Mesothelial cell of epicardium (in vitro differentiated cells): ENCODE data around the gene NKAIN2. TPM values are rescaled to one million over a fixed set of nuclear protein-coding genes. Genes with fewer than 3 reads are reported as not detected.

Experiments used
- DNase-seq, 2 experiments: peaks; one replicate each; pipeline ENCODE4 v3.0.0; 2021; ENCODE audit warnings: low spot score in 2 of 2; ENCODE audit not compliant: unreplicated experiment in 2 of 2
- H3K27ac Mint-ChIP-seq: 2 replicates; pipeline ENCODE4 v1.8.0; 2021; ENCODE audit warnings: mixed read lengths
- H3K27me3 Mint-ChIP-seq: 2 replicates; pipeline ENCODE4 v1.8.0; 2021; ENCODE audit warnings: low read depth, mixed read lengths
- H3K36me3 Mint-ChIP-seq: 2 replicates; pipeline ENCODE4 v1.8.0; 2021; ENCODE audit warnings: mixed read lengths
- H3K4me1 Mint-ChIP-seq: 2 replicates; pipeline ENCODE4 v1.8.0; 2021; ENCODE audit warnings: mixed read lengths
- H3K4me3 Mint-ChIP-seq: 2 replicates; pipeline ENCODE4 v1.8.0; 2021; ENCODE audit warnings: mild to moderate bottlenecking, moderate library complexity, mixed read lengths
- H3K9me3 Mint-ChIP-seq: 2 replicates; pipeline ENCODE4 v1.8.0; 2021; ENCODE audit warnings: mixed read lengths
- total RNA-seq: library from RNA; stranded (reverse); gene quantifications from 3 replicates; pipeline ENCODE4 v1.2.1, GENCODE V29; 2021
- TF ChIP-seq, protein P1 (sequence below): fragments of 200-600 bp; sonication (generic); IDR thresholded peaks from one replicate; pipeline ENCODE4 v1.5.0; 2021; ENCODE audit warnings: antibody characterized with exemption; ENCODE audit not compliant: unreplicated experiment

Gene NKAIN2
- total RNA-seq, 1 donor from 2014 or later: 1.6 TPM

DNA sequence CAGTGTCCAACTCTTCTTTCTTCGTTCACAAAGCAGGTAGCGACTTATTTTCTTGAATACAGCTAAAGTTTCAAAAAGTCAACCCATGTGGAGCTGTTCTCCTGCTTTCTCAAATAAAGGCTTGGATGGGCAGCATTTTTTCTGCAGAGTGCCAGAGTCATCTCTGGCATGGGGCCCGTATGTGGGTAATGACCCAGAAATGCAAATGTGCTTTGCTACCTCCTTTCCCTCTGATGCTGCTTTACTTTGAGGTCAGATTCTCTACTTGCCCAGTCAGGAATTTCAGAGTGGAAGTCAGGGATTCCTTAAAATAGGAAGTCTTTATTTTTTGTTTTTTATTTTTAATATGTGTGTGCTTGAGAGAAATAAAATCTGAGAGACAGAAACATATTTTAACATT, 4.9 kb downstream of the NKAIN2 start:
- Mint-ChIP-seq H3K4me1 (peaks cover 6% of the 10 kb centered on the region), H3K27ac (no peak overlapping the region), H3K36me3 (no peaks in the 10 kb centered on the region), H3K9me3 (no peaks in the 10 kb centered on the region), H3K4me3 (no peak overlapping the region), H3K27me3 (peaks cover 79% of the 10 kb centered on the region)
- TF ChIP-seq, protein P1, sequence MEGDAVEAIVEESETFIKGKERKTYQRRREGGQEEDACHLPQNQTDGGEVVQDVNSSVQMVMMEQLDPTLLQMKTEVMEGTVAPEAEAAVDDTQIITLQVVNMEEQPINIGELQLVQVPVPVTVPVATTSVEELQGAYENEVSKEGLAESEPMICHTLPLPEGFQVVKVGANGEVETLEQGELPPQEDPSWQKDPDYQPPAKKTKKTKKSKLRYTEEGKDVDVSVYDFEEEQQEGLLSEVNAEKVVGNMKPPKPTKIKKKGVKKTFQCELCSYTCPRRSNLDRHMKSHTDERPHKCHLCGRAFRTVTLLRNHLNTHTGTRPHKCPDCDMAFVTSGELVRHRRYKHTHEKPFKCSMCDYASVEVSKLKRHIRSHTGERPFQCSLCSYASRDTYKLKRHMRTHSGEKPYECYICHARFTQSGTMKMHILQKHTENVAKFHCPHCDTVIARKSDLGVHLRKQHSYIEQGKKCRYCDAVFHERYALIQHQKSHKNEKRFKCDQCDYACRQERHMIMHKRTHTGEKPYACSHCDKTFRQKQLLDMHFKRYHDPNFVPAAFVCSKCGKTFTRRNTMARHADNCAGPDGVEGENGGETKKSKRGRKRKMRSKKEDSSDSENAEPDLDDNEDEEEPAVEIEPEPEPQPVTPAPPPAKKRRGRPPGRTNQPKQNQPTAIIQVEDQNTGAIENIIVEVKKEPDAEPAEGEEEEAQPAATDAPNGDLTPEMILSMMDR: no peak
- DNase-seq: no peak

DNA sequence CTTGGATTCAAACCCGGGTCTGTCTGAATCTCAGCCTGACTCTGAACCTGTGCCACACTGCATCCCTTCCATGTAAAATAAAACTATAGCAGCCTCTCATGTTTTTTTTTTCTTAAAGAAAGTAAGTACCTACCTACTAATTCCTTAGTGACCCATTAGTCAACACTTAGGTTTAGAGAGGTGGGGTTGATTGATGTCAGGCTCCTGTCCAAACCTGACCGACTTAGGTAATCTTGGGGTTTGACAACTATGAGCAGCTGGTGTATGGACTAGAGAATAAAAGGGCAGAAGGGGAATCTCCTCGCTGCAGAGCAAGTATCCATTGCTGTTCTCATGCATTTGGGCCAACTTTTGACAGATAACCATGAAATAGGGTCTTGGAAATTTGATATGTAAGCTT, 6.5 kb downstream of the NKAIN2 start:
- Mint-ChIP-seq H3K4me3 (no peak overlapping the region), H3K36me3 (no peaks in the 10 kb centered on the region), H3K27me3 (peaks cover 72% of the 10 kb centered on the region), H3K4me1 (no peaks in the 10 kb centered on the region), H3K27ac (no peak overlapping the region), H3K9me3 (no peaks in the 10 kb centered on the region)
- no peak for DNase-seq
- TF ChIP-seq, protein P1: no peak

DNA sequence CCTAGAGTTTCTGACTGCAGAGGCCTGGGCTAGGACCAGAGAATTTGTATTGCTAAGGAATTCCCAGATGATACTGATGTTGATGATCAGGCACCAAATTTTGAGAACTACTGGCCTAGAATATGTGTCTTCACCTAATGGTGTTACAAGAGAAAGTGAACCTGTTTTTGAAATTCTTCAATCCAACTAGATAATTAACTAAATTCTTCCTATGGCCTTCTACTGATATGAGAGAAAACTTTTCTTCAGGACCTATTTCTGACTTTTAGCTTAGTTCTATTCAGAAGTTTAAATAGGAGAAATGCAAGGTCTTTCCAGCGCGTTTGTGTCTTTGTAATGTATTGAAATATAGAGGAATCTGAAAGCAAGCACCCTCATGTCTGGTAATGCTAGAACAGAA, 7.3 kb downstream of the NKAIN2 start:
- Mint-ChIP-seq H3K4me1 (no peaks in the 10 kb centered on the region), H3K27ac (no peak overlapping the region), H3K36me3 (no peaks in the 10 kb centered on the region), H3K27me3 (peaks cover 68% of the 10 kb centered on the region), H3K4me3 (no peak overlapping the region), H3K9me3 (no peaks in the 10 kb centered on the region)
- TF ChIP-seq, protein P1: no peak
- DNase-seq: no peak

DNA sequence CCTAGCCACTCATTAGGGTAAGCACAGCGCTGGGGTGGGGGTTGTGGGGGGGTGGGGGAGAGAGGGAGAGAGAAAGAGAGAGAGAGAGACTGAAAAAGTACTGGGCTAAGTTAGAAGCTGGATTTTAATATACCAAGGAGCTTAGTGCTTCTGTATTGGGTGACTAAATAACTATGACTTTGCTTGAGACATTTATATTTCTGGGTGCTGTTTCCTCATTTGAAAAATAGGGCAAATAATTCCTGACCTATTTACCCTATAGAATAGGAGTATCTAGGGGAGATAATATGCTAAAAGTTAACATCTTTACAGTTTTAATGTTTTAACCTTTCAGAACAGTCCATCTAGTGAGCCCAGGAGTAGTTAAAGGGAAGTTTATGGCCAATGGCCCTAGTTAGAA, 7.7 kb downstream of the NKAIN2 start:
- H3K4me3 Mint-ChIP-seq: no peak overlapping the region
- TF ChIP-seq, protein P1: no peak
- no peaks in the 10 kb centered on the region for H3K36me3 Mint-ChIP-seq
- peaks cover 68% of the 10 kb centered on the region for H3K27me3 Mint-ChIP-seq
- H3K9me3 Mint-ChIP-seq: no peaks in the 10 kb centered on the region
- H3K27ac Mint-ChIP-seq: no peak overlapping the region
- H3K4me1 Mint-ChIP-seq: no peaks in the 10 kb centered on the region
- DNase-seq: no peak

DNA sequence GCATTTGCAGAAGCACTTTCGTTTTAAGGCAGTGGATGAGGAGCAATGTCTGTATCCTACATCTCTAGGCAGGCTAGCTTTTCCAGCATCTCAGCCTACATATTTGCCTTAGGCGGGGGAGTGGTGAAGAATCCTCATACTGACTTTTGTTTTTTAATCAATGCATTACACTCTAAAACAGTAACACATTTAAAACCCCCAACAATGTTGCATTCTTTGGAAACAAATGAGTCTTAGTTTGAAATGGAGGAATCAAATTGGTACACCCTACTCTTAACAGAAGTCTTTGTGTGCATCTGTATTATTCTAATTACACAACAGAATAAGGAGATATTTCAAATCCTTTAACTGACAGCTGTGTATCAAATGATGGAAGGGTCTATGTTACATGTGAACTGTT, 9.0 kb downstream of the NKAIN2 start:
- Mint-ChIP-seq H3K36me3 (no peaks in the 10 kb centered on the region), H3K27ac (no peak overlapping the region), H3K4me1 (no peaks in the 10 kb centered on the region), H3K27me3 (peaks cover 68% of the 10 kb centered on the region), H3K9me3 (no peaks in the 10 kb centered on the region), H3K4me3 (no peak overlapping the region)
- TF ChIP-seq, protein P1: no peak
- no peak for DNase-seq

DNA sequence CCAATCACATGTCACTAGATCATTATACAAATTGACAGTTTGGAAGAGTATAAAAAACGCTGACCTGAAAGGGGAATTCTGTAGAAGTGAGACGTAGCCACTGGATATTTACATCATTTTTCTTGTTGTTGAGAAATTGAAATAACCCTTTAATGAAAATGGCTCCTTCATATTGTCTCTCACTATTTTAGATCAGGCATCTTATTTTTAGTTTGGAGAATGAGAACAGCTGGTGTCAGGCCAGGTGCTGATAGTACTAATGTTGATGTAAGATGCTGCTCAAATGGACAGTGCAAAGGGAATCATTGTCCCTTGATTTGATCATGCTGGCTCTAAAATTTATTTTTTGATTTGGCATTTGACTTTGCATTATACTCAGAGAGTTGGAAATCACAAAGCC, 17.4 kb downstream of the NKAIN2 start:
- TF ChIP-seq, protein P1: no peak
- H3K4me1 Mint-ChIP-seq: no peaks in the 10 kb centered on the region
- H3K9me3 Mint-ChIP-seq: no peaks in the 10 kb centered on the region
- no peak overlapping the region for H3K4me3 Mint-ChIP-seq
- H3K27me3 Mint-ChIP-seq: peaks cover 83% of the 10 kb centered on the region
- no peak overlapping the region for H3K27ac Mint-ChIP-seq
- DNase-seq: no peak
- H3K36me3 Mint-ChIP-seq: no peaks in the 10 kb centered on the region
